SU-DHL-6 (cell line): ENCODE measurements around the gene NME7.

Experiments
- EZH2phosphoT487 ChIP-seq: fragments of 200-600 bp; sonication (generic), shearing (Covaris generic); conservative IDR thresholded peaks from 2 replicates; pipeline ENCODE4 v1.6.1; 2018; ENCODE audit warnings: mild to moderate bottlenecking, antibody characterized with exemption, low read length, moderate library complexity, mixed read lengths
- TF ChIP-seq, protein P1 (sequence below): fragments of 200-600 bp; sonication (generic); IDR thresholded peaks from one replicate; pipeline ENCODE4 v1.5.1; 2017; ENCODE audit warnings: antibody characterized with exemption, mild to moderate bottlenecking, low read length, moderate library complexity; ENCODE audit not compliant: insufficient read depth, poor library complexity, severe bottlenecking

DNA sequence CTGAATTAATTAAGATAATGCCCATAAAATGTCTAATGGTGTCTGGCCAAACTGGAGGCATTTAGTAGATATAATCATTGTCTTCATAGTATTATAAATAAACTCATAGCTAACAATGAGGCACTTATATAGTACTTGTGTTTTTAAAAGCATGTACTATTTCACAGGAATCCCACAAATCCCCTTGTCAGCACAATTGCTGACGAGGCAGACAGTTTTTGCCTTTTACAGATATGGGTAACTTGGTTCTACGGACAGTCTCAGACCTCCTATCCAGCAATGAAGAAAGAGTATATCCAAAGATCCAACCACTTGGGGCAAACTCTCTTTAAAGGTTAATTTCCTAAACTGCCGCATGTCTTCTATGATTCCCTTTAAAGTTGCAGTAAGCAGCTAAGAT lies 187.4 kb downstream of the NME7 start:
- TF ChIP-seq EZH2phosphoT487, result no peak
- TF ChIP-seq, protein P1, sequence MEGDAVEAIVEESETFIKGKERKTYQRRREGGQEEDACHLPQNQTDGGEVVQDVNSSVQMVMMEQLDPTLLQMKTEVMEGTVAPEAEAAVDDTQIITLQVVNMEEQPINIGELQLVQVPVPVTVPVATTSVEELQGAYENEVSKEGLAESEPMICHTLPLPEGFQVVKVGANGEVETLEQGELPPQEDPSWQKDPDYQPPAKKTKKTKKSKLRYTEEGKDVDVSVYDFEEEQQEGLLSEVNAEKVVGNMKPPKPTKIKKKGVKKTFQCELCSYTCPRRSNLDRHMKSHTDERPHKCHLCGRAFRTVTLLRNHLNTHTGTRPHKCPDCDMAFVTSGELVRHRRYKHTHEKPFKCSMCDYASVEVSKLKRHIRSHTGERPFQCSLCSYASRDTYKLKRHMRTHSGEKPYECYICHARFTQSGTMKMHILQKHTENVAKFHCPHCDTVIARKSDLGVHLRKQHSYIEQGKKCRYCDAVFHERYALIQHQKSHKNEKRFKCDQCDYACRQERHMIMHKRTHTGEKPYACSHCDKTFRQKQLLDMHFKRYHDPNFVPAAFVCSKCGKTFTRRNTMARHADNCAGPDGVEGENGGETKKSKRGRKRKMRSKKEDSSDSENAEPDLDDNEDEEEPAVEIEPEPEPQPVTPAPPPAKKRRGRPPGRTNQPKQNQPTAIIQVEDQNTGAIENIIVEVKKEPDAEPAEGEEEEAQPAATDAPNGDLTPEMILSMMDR, result no peak
